ENCODE results near the gene PPP1R13B.
"Not testable (repeated sequence)": the region's sequence is repeated elsewhere in the genome, so short reads cannot be mapped to it uniquely, and the experiment has no call there.

The PPP1R13B gene

GRCh38 chr14:103856105-103856504 is 8.7 kb upstream of the PPP1R13B start:
- H3K27me3 ChIP-seq (ENCODE audit: low read depth, low read length): no peaks in the 10 kb centered on the region
- no peak overlapping the region for H3K4me3 ChIP-seq (ENCODE audit: low read depth in 1 of 2, low read length in 2 of 2)
- H3K9me3 ChIP-seq (ENCODE audit: control insufficient read depth in 1 of 2, low read length in 2 of 2): no peaks in the 10 kb centered on the region
- H3K36me3 ChIP-seq (ENCODE audit: control insufficient read depth in 1 of 2, insufficient read depth in 2 of 2, low read length in 2 of 2): no peaks in the 10 kb centered on the region
- H3K4me1 ChIP-seq (ENCODE audit: control insufficient read depth in 1 of 2, insufficient read depth in 2 of 2, low read length in 2 of 2): no peaks in the 10 kb centered on the region
- H3K27ac ChIP-seq (ENCODE audit: low read length): no peak overlapping the region

GRCh38 chr14:103855734-103856095 is 8.3 kb upstream of the PPP1R13B start:
- Histone ChIP-seq H3K36me3 (ENCODE audit: control insufficient read depth in 1 of 2, insufficient read depth in 2 of 2, low read length in 2 of 2) (no peaks in the 10 kb centered on the region), H3K27ac (ENCODE audit: low read length) (no peak overlapping the region), H3K9me3 (ENCODE audit: control insufficient read depth in 1 of 2, low read length in 2 of 2) (no peaks in the 10 kb centered on the region), H3K4me3 (ENCODE audit: low read depth in 1 of 2, low read length in 2 of 2) (no peak overlapping the region), H3K4me1 (ENCODE audit: control insufficient read depth in 1 of 2, insufficient read depth in 2 of 2, low read length in 2 of 2) (no peaks in the 10 kb centered on the region), H3K27me3 (ENCODE audit: low read depth, low read length) (no peaks in the 10 kb centered on the region)

- Histone ChIP-seq H3K27me3 (ENCODE audit: low read depth, low read length) (no peaks in the 10 kb centered on the region), H3K4me3 (ENCODE audit: low read depth in 1 of 2, low read length in 2 of 2) (no peak overlapping the region), H3K36me3 (ENCODE audit: control insufficient read depth in 1 of 2, insufficient read depth in 2 of 2, low read length in 2 of 2) (no peaks in the 10 kb centered on the region), H3K4me1 (ENCODE audit: control insufficient read depth in 1 of 2, insufficient read depth in 2 of 2, low read length in 2 of 2) (no peaks in the 10 kb centered on the region), H3K27ac (ENCODE audit: low read length) (no peak overlapping the region), H3K9me3 (ENCODE audit: control insufficient read depth in 1 of 2, low read length in 2 of 2) (no peaks in the 10 kb centered on the region)
Measured at GRCh38 chr14:103854822-103855733, 7.7 kb upstream of the PPP1R13B start.

- H3K36me3 ChIP-seq (ENCODE audit: control insufficient read depth in 1 of 2, insufficient read depth in 2 of 2, low read length in 2 of 2): no peaks in the 10 kb centered on the region
- no peak overlapping the region for H3K27ac ChIP-seq (ENCODE audit: low read length)
- no peaks in the 10 kb centered on the region for H3K27me3 ChIP-seq (ENCODE audit: low read depth, low read length)
- H3K4me1 ChIP-seq (ENCODE audit: control insufficient read depth in 1 of 2, insufficient read depth in 2 of 2, low read length in 2 of 2): no peaks in the 10 kb centered on the region
- H3K9me3 ChIP-seq (ENCODE audit: control insufficient read depth in 1 of 2, low read length in 2 of 2): no peaks in the 10 kb centered on the region
- H3K4me3 ChIP-seq (ENCODE audit: low read depth in 1 of 2, low read length in 2 of 2): no peak overlapping the region
Measured at GRCh38 chr14:103854017-103854808, 6.8 kb upstream of the PPP1R13B start.

GRCh38 chr14:103849151-103849886 is 1.9 kb upstream of the PPP1R13B start:
- H3K36me3 ChIP-seq (ENCODE audit: control insufficient read depth in 1 of 2, insufficient read depth in 2 of 2, low read length in 2 of 2): no peaks in the 10 kb centered on the region
- no peak overlapping the region for H3K4me3 ChIP-seq (ENCODE audit: low read depth in 1 of 2, low read length in 2 of 2)
- H3K9me3 ChIP-seq (ENCODE audit: control insufficient read depth in 1 of 2, low read length in 2 of 2): no peaks in the 10 kb centered on the region
- peaks cover 7 to 17% of the 10 kb centered on the region in 2 donors for H3K4me1 ChIP-seq (ENCODE audit: control insufficient read depth in 1 of 2, insufficient read depth in 2 of 2, low read length in 2 of 2)
- no peaks in the 10 kb centered on the region for H3K27me3 ChIP-seq (ENCODE audit: low read depth, low read length)
- no peak overlapping the region for H3K27ac ChIP-seq (ENCODE audit: low read length)

- peaks cover 7 to 17% of the 10 kb centered on the region in 2 donors for H3K4me1 ChIP-seq (ENCODE audit: control insufficient read depth in 1 of 2, insufficient read depth in 2 of 2, low read length in 2 of 2)
- no peaks in the 10 kb centered on the region for H3K36me3 ChIP-seq (ENCODE audit: control insufficient read depth in 1 of 2, insufficient read depth in 2 of 2, low read length in 2 of 2)
- peak overlapping the region; percentile 5 to 67 for H3K4me3 ChIP-seq (ENCODE audit: low read depth in 1 of 2, low read length in 2 of 2)
- no peak overlapping the region for H3K27ac ChIP-seq (ENCODE audit: low read length)
- no peaks in the 10 kb centered on the region for H3K9me3 ChIP-seq (ENCODE audit: control insufficient read depth in 1 of 2, low read length in 2 of 2)
- no peaks in the 10 kb centered on the region for H3K27me3 ChIP-seq (ENCODE audit: low read depth, low read length)
Measured at GRCh38 chr14:103848175-103849077, 1.1 kb upstream of the PPP1R13B start.

- Histone ChIP-seq H3K27me3 (ENCODE audit: low read depth, low read length) (no peaks in the 10 kb centered on the region), H3K9me3 (ENCODE audit: control insufficient read depth in 1 of 2, low read length in 2 of 2) (no peaks in the 10 kb centered on the region), H3K36me3 (ENCODE audit: control insufficient read depth in 1 of 2, insufficient read depth in 2 of 2, low read length in 2 of 2) (no peaks in the 10 kb centered on the region), H3K27ac (ENCODE audit: low read length) (peak overlapping the region; percentile 67), H3K4me3 (ENCODE audit: low read depth in 1 of 2, low read length in 2 of 2) (peak overlapping the region; percentile 82 to 90), H3K4me1 (ENCODE audit: control insufficient read depth in 1 of 2, insufficient read depth in 2 of 2, low read length in 2 of 2) (peaks cover 7 to 17% of the 10 kb centered on the region in 2 donors)
Measured at GRCh38 chr14:103846543-103847450, 578 bp downstream of the PPP1R13B start.

GRCh38 chr14:103846097-103846496 is 1.3 kb downstream of the PPP1R13B start:
- H3K27ac ChIP-seq (ENCODE audit: low read length): no peak overlapping the region
- no peaks in the 10 kb centered on the region for H3K36me3 ChIP-seq (ENCODE audit: control insufficient read depth in 1 of 2, insufficient read depth in 2 of 2, low read length in 2 of 2)
- peak overlapping the region; percentile 82 to 90 for H3K4me3 ChIP-seq (ENCODE audit: low read depth in 1 of 2, low read length in 2 of 2)
- no peaks in the 10 kb centered on the region for H3K27me3 ChIP-seq (ENCODE audit: low read depth, low read length)
- H3K9me3 ChIP-seq (ENCODE audit: control insufficient read depth in 1 of 2, low read length in 2 of 2): no peaks in the 10 kb centered on the region
- H3K4me1 ChIP-seq (ENCODE audit: control insufficient read depth in 1 of 2, insufficient read depth in 2 of 2, low read length in 2 of 2): peaks cover 7 to 17% of the 10 kb centered on the region in 2 donors

- Histone ChIP-seq H3K36me3 (ENCODE audit: control insufficient read depth in 1 of 2, insufficient read depth in 2 of 2, low read length in 2 of 2) (no peaks in the 10 kb centered on the region), H3K9me3 (ENCODE audit: control insufficient read depth in 1 of 2, low read length in 2 of 2) (no peaks in the 10 kb centered on the region), H3K27ac (ENCODE audit: low read length) (no peak overlapping the region), H3K27me3 (ENCODE audit: low read depth, low read length) (no peaks in the 10 kb centered on the region), H3K4me1 (ENCODE audit: control insufficient read depth in 1 of 2, insufficient read depth in 2 of 2, low read length in 2 of 2) (peaks cover 7 to 17% of the 10 kb centered on the region in 2 donors), H3K4me3 (ENCODE audit: low read depth in 1 of 2, low read length in 2 of 2) (no peak overlapping the region)
Measured at GRCh38 chr14:103845327-103845726, 2.0 kb downstream of the PPP1R13B start.

GRCh38 chr14:103841265-103841664 is 6.1 kb downstream of the PPP1R13B start:
- not testable (repeated sequence) for H3K9me3 ChIP-seq (ENCODE audit: control insufficient read depth in 1 of 2, low read length in 2 of 2); H3K4me3 ChIP-seq (ENCODE audit: low read depth in 1 of 2, low read length in 2 of 2); H3K36me3 ChIP-seq (ENCODE audit: control insufficient read depth in 1 of 2, insufficient read depth in 2 of 2, low read length in 2 of 2); H3K27me3 ChIP-seq (ENCODE audit: low read depth, low read length); H3K27ac ChIP-seq (ENCODE audit: low read length); H3K4me1 ChIP-seq (ENCODE audit: control insufficient read depth in 1 of 2, insufficient read depth in 2 of 2, low read length in 2 of 2)

All from muscle layer of duodenum (tissue), 2 donors.